HEK293 (cell line): Measurements from ENCODE around the gene YIPF5.
A peak's percentile ranks its signal among the peaks of the same experiment; 100 is the strongest.

Experiments
- CTCF ChIA-PET: fragments of 350-600 bp; formaldehyde crosslinking; extraction: SDS; loops from one replicate; lab custom pipeline; 2021; ENCODE audit warnings: antibody characterized with exemption; lab: Yijun Ruan, JAX
- POLR2A ChIA-PET: fragments of 300-600 bp; formaldehyde crosslinking; extraction: SDS; loops from one replicate; lab custom pipeline; 2020; ENCODE audit warnings: antibody characterized with exemption, inconsistent platforms; lab: Yijun Ruan, JAX
- H3K27ac ChIP-seq: fragments of 200-500 bp; sonication (Bioruptor generic); 2 replicates; pipeline ENCODE4 v1.5.1; 2014; ENCODE audit warnings: low read depth, low read length, control low read depth, inconsistent platforms; ENCODE audit errors: extremely low read depth
- H3K36me3 ChIP-seq, 2 experiments: fragments of 200-500 bp in 1 of 2; sonication (Bioruptor generic) in 1 of 2; 1 replicate in 1 of 2; 2 replicates in 1 of 2; pipeline ENCODE4 v1.5.1; 2014 to 2017; ENCODE audit warnings: inconsistent platforms in 2 of 2, low read length in 2 of 2; ENCODE audit not compliant: control insufficient read depth in 2 of 2, insufficient read depth in 1 of 2
- H3K4me1 ChIP-seq: fragments of 200-500 bp; sonication (Bioruptor generic); 2 replicates; pipeline ENCODE4 v1.5.1; 2014; ENCODE audit warnings: mild to moderate bottlenecking, low read length, inconsistent platforms; ENCODE audit not compliant: control insufficient read depth, insufficient read depth
- H3K4me3 ChIP-seq: 2 replicates; pipeline ENCODE4 v1.5.1; 2011; ENCODE audit warnings: low read depth, mild to moderate bottlenecking, control low read depth, low read length, moderate library complexity
- H3K9me3 ChIP-seq: fragments of 200-500 bp; sonication (Bioruptor generic); 2 replicates; pipeline ENCODE4 v1.5.1; 2014; ENCODE audit warnings: low read depth, low read length, inconsistent platforms; ENCODE audit not compliant: control insufficient read depth, insufficient read depth
- BCL6B ChIP-seq: fragments of 450-650 bp; formaldehyde crosslinking; IDR thresholded peaks from 2 replicates; pipeline ENCODE4 v1.5.1; 2017; ENCODE audit warnings: missing biosample characterization, missing genetic modification characterization
- GLIS1 ChIP-seq: fragments of 450-650 bp; formaldehyde crosslinking; IDR thresholded peaks from 2 replicates; pipeline ENCODE4 v1.5.1; 2016; ENCODE audit warnings: missing biosample characterization, missing genetic modification characterization
- OSR2 ChIP-seq: fragments of 450-650 bp; formaldehyde crosslinking; IDR thresholded peaks from 2 replicates; pipeline ENCODE4 v1.5.1; 2016; ENCODE audit warnings: missing biosample characterization, missing genetic modification characterization
- PRDM4 ChIP-seq: fragments of 450-650 bp; formaldehyde crosslinking; IDR thresholded peaks from 2 replicates; pipeline ENCODE4 v1.5.1; 2017; ENCODE audit warnings: missing biosample characterization, missing genetic modification characterization
- SCRT2 ChIP-seq: fragments of 450-650 bp; formaldehyde crosslinking; IDR thresholded peaks from 2 replicates; pipeline ENCODE4 v1.5.1; 2016; ENCODE audit warnings: missing biosample characterization, missing genetic modification characterization
- SP3 ChIP-seq: fragments of 450-650 bp; formaldehyde crosslinking; IDR thresholded peaks from 2 replicates; pipeline ENCODE4 v1.5.1; 2016; ENCODE audit warnings: missing biosample characterization, missing genetic modification characterization
- ZBTB10 ChIP-seq: fragments of 450-650 bp; formaldehyde crosslinking; IDR thresholded peaks from 2 replicates; pipeline ENCODE4 v1.5.1; 2016; ENCODE audit warnings: missing biosample characterization, missing genetic modification characterization
- ZBTB44 ChIP-seq: fragments of 450-650 bp; IDR thresholded peaks from 2 replicates; pipeline ENCODE4 v1.5.1; 2018; ENCODE audit warnings: missing biosample characterization, mild to moderate bottlenecking, missing genetic modification characterization
- ZNF292 ChIP-seq: fragments of 450-650 bp; formaldehyde crosslinking; IDR thresholded peaks from 2 replicates; pipeline ENCODE4 v1.5.1; 2016; ENCODE audit warnings: low read depth, missing biosample characterization, missing genetic modification characterization, borderline replicate concordance
- ZNF366 ChIP-seq: fragments of 450-650 bp; formaldehyde crosslinking; conservative IDR thresholded peaks from 2 replicates; pipeline ENCODE4 v1.5.1; 2016; ENCODE audit warnings: missing biosample characterization, missing genetic modification characterization
- ZNF626 ChIP-seq: fragments of 450-650 bp; sonication (Bioruptor Pico); formaldehyde crosslinking; IDR thresholded peaks from 2 replicates; pipeline ENCODE4 v1.5.1; 2018; ENCODE audit warnings: missing biosample characterization, missing genetic modification characterization, inconsistent platforms
- ZNF639 ChIP-seq: fragments of 450-650 bp; formaldehyde crosslinking; IDR thresholded peaks from 2 replicates; pipeline ENCODE4 v1.5.1; 2016; ENCODE audit warnings: missing biosample characterization, missing genetic modification characterization
- ZNF747 ChIP-seq: fragments of 450-650 bp; formaldehyde crosslinking; IDR thresholded peaks from 2 replicates; pipeline ENCODE4 v1.5.1; 2016; ENCODE audit warnings: missing biosample characterization, missing genetic modification characterization
- ZNF776 ChIP-seq: fragments of 450-650 bp; formaldehyde crosslinking; IDR thresholded peaks from 2 replicates; pipeline ENCODE4 v1.5.0; 2017; ENCODE audit warnings: missing biosample characterization, missing genetic modification characterization, borderline replicate concordance
- ZSCAN23 ChIP-seq: fragments of 450-650 bp; formaldehyde crosslinking; IDR thresholded peaks from 2 replicates; pipeline ENCODE4 v1.5.1; 2016; ENCODE audit warnings: missing biosample characterization, missing genetic modification characterization
- TF ChIP-seq, protein P1 (sequence below): fragments of 450-650 bp; formaldehyde crosslinking; IDR thresholded peaks from 2 replicates; pipeline ENCODE4 v1.5.1; 2016; ENCODE audit warnings: missing biosample characterization, missing genetic modification characterization, borderline replicate concordance
- TF ChIP-seq, protein P2 (sequence below): fragments of 450-650 bp; formaldehyde crosslinking; optimal IDR thresholded peaks from 2 replicates; pipeline ENCODE3; 2016; ENCODE audit warnings: missing biosample characterization, mild to moderate bottlenecking, missing genetic modification characterization

YIPF5 gene

GRCh38 chr5:144151026-144151425 lies 19.4 kb downstream of the YIPF5 start (continued):
- TF ChIP-seq, protein P1, sequence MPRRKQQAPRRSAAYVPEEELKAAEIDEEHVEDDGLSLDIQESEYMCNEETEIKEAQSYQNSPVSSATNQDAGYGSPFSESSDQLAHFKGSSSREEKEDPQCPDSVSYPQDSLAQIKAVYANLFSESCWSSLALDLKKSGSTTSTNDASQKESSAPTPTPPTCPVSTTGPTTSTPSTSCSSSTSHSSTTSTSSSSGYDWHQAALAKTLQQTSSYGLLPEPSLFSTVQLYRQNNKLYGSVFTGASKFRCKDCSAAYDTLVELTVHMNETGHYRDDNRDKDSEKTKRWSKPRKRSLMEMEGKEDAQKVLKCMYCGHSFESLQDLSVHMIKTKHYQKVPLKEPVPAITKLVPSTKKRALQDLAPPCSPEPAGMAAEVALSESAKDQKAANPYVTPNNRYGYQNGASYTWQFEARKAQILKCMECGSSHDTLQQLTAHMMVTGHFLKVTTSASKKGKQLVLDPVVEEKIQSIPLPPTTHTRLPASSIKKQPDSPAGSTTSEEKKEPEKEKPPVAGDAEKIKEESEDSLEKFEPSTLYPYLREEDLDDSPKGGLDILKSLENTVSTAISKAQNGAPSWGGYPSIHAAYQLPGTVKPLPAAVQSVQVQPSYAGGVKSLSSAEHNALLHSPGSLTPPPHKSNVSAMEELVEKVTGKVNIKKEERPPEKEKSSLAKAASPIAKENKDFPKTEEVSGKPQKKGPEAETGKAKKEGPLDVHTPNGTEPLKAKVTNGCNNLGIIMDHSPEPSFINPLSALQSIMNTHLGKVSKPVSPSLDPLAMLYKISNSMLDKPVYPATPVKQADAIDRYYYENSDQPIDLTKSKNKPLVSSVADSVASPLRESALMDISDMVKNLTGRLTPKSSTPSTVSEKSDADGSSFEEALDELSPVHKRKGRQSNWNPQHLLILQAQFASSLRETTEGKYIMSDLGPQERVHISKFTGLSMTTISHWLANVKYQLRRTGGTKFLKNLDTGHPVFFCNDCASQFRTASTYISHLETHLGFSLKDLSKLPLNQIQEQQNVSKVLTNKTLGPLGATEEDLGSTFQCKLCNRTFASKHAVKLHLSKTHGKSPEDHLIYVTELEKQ = no peak
- TF ChIP-seq ZNF292 (tag by site-specific recombination) (no peak), ZNF626 (tag by site-specific recombination) (no peak), ZNF747 (tag by site-specific recombination) (no peak), ZSCAN23 (tag by site-specific recombination) (no peak), OSR2 (tag by site-specific recombination) (no peak), ZBTB44 (tag by site-specific recombination) (no peak), PRDM4 (tag by site-specific recombination) (no peak), ZBTB10 (tag by site-specific recombination) (no peak)
- TF ChIP-seq, all 188 proteins: peak for 0

GRCh38 chr5:144144956-144145751 lies 25.3 kb downstream of the YIPF5 start:
- H3K36me3 ChIP-seq = no peaks in the 10 kb centered on the region
- peaks cover 11% of the 10 kb centered on the region; the same call in 1 of the 2 replicates for H3K4me1 ChIP-seq
- no peaks in the 10 kb centered on the region for H3K9me3 ChIP-seq
- ChIA-PET POLR2A (no interaction called here), CTCF (no interaction called here)
- no peak overlapping the region for H3K27ac ChIP-seq
- no peak overlapping the region for H3K4me3 ChIP-seq
- TF ChIP-seq ZNF776 (tag by site-specific recombination) = no peak
- TF ChIP-seq, protein P2, sequence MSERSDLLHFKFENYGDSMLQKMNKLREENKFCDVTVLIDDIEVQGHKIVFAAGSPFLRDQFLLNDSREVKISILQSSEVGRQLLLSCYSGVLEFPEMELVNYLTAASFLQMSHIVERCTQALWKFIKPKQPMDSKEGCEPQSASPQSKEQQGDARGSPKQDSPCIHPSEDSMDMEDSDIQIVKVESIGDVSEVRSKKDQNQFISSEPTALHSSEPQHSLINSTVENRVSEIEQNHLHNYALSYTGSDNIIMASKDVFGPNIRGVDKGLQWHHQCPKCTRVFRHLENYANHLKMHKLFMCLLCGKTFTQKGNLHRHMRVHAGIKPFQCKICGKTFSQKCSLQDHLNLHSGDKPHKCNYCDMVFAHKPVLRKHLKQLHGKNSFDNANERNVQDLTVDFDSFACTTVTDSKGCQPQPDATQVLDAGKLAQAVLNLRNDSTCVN = no peak
- TF ChIP-seq GLIS1 (tag by site-specific recombination) = peak; percentile 30; the same call in 1 of the 2 replicates
- no peak for TF ChIP-seq SCRT2 (tag by site-specific recombination)
- no peak; the same call in 1 of the 2 replicates for TF ChIP-seq ZBTB44 (tag by site-specific recombination)
- no peak for TF ChIP-seq ZNF639 (tag by site-specific recombination)
- TF ChIP-seq SP3 = no peak
- TF ChIP-seq BCL6B (tag by site-specific recombination) = peak; percentile 60
- 0 out of 2 replicates have a peak, but pooled peaks have one; percentile 26 for TF ChIP-seq ZNF366 (tag by site-specific recombination)
